ENCODE measurements around the gene TBC1D17. TPM values are rescaled to one million over a fixed set of nuclear protein-coding genes. Genes with fewer than 3 reads are reported as not detected.

Gene TBC1D17
- polyA plus RNA-seq, 1 donor (not counting 4 experiments of a cell fraction or from before 2014, with no cell fraction given), result 9.4 TPM

GRCh38 chr19:49839713-49840112, 37.8 kb upstream of the TBC1D17 start:
- dilution Hi-C loops (cut with MboI; ENCODE audit: extremely low pct_ligation_motif_present, low sequenced_read_pairs), result no loop called here
- DNase-seq (ENCODE audit: low read depth, low spot score), result no peak
- Histone ChIP-seq H3K27me3 (ENCODE audit: control insufficient read depth, extremely low read depth, insufficient read depth, low read length) (no peaks in the 10 kb centered on the region), H3K4me1 (ENCODE audit: control insufficient read depth, extremely low read depth, insufficient read depth, low read length) (no peaks in the 10 kb centered on the region), H3K4me2 (ENCODE audit: control insufficient read depth, extremely low read depth, insufficient read depth, low read depth, low read length) (no peak overlapping the region), H3K79me2 (ENCODE audit: control insufficient read depth, insufficient read depth, low read length) (no peaks in the 10 kb centered on the region), H3K36me3 (ENCODE audit: control insufficient read depth in 2 of 2, extremely low read depth in 1 of 2, insufficient read depth in 2 of 2, low read length in 2 of 2) (peaks cover 11 to 25% of the 10 kb centered on the region in 2 experiments), H2AFZ (ENCODE audit: control insufficient read depth, low read length) (no peak overlapping the region), H3K27ac (ENCODE audit: control insufficient read depth, insufficient read depth, low read length) (no peak overlapping the region), H3K9me3 (ENCODE audit: control insufficient read depth, low read depth, low read length) (no peaks in the 10 kb centered on the region), H3K9ac (ENCODE audit: control insufficient read depth, extremely low read depth, insufficient read depth, low read length) (no peak overlapping the region), H4K20me1 (ENCODE audit: control insufficient read depth, extremely low read depth, insufficient read depth, low read length) (no peaks in the 10 kb centered on the region), H3K4me3 (ENCODE audit: control insufficient read depth in 2 of 3, extremely low read depth in 1 of 3, insufficient read depth in 2 of 3, low read depth in 1 of 3, low read length in 3 of 3) (no peak overlapping the region), H3K9me1 (ENCODE audit: control insufficient read depth, extremely low read depth, insufficient read depth, low read length) (no peaks in the 10 kb centered on the region)
- TF ChIP-seq EZH2 (IDR thresholded peaks at IDR 0.05; ENCODE audit: low read length) (no peak), CTCF (optimal IDR thresholded peaks at IDR 0.05 in 1 of 3, IDR thresholded peaks at IDR 0.05 in 1 of 3, conservative IDR thresholded peaks at IDR 0.05 in 1 of 3; ENCODE audit: extremely low read depth in 1 of 3, insufficient read depth in 2 of 3, low read length in 3 of 3) (no peak)
- no peak for FAIRE-seq

DNA sequence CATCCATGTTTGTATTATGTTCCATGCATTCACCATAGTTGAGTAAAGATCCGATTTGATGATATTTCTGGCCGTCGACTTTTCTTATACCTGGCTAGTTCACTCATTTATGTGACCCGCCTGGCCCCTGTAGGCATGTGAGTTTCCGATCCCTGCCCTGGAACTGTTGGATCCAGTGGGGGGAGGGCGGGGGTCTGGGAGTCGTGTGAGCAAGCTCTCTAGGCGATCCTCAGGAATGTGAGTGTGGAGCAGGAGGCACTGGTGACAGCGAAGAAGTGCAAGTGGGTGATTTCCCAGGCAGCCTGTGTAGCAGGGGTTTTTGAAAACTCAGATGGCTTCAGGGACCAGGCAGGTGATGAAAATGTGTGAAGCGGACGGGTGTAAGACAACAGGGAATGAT, 37.2 kb upstream of the TBC1D17 start:
- no peaks in the 10 kb centered on the region for H4K20me1 ChIP-seq (ENCODE audit: control insufficient read depth, extremely low read depth, insufficient read depth, low read length)
- FAIRE-seq (no peak), DNase-seq (ENCODE audit: low read depth, low spot score) (no peak)
- no peak overlapping the region for H3K9ac ChIP-seq (ENCODE audit: control insufficient read depth, extremely low read depth, insufficient read depth, low read length)
- H2AFZ ChIP-seq (ENCODE audit: control insufficient read depth, low read length), result no peak overlapping the region
- H3K4me3 ChIP-seq (ENCODE audit: control insufficient read depth in 2 of 3, extremely low read depth in 1 of 3, insufficient read depth in 2 of 3, low read depth in 1 of 3, low read length in 3 of 3), result no peak overlapping the region
- no peaks in the 10 kb centered on the region for H3K79me2 ChIP-seq (ENCODE audit: control insufficient read depth, insufficient read depth, low read length)
- H3K4me2 ChIP-seq (ENCODE audit: control insufficient read depth, extremely low read depth, insufficient read depth, low read depth, low read length), result no peak overlapping the region
- TF ChIP-seq EZH2 (IDR thresholded peaks at IDR 0.05; ENCODE audit: low read length), result no peak
- H3K27me3 ChIP-seq (ENCODE audit: control insufficient read depth, extremely low read depth, insufficient read depth, low read length), result no peaks in the 10 kb centered on the region
- H3K27ac ChIP-seq (ENCODE audit: control insufficient read depth, insufficient read depth, low read length), result no peak overlapping the region
- H3K9me3 ChIP-seq (ENCODE audit: control insufficient read depth, low read depth, low read length), result no peaks in the 10 kb centered on the region
- H3K9me1 ChIP-seq (ENCODE audit: control insufficient read depth, extremely low read depth, insufficient read depth, low read length), result no peaks in the 10 kb centered on the region
- no peaks in the 10 kb centered on the region for H3K4me1 ChIP-seq (ENCODE audit: control insufficient read depth, extremely low read depth, insufficient read depth, low read length)
- H3K36me3 ChIP-seq (ENCODE audit: control insufficient read depth in 2 of 2, extremely low read depth in 1 of 2, insufficient read depth in 2 of 2, low read length in 2 of 2), result peaks cover 11 to 20% of the 10 kb centered on the region in 2 experiments
- dilution Hi-C loops (cut with MboI; ENCODE audit: extremely low pct_ligation_motif_present, low sequenced_read_pairs), result no loop called here

- Histone ChIP-seq H2AFZ (ENCODE audit: control insufficient read depth, low read length) (no peak overlapping the region), H3K9me3 (ENCODE audit: control insufficient read depth, low read depth, low read length) (no peaks in the 10 kb centered on the region), H3K4me3 (ENCODE audit: control insufficient read depth in 2 of 3, extremely low read depth in 1 of 3, insufficient read depth in 2 of 3, low read depth in 1 of 3, low read length in 3 of 3) (no peak overlapping the region), H4K20me1 (ENCODE audit: control insufficient read depth, extremely low read depth, insufficient read depth, low read length) (no peaks in the 10 kb centered on the region), H3K79me2 (ENCODE audit: control insufficient read depth, insufficient read depth, low read length) (no peaks in the 10 kb centered on the region), H3K36me3 (ENCODE audit: control insufficient read depth in 2 of 2, extremely low read depth in 1 of 2, insufficient read depth in 2 of 2, low read length in 2 of 2) (peaks cover 11 to 17% of the 10 kb centered on the region in 2 experiments), H3K27me3 (ENCODE audit: control insufficient read depth, extremely low read depth, insufficient read depth, low read length) (no peaks in the 10 kb centered on the region), H3K9me1 (ENCODE audit: control insufficient read depth, extremely low read depth, insufficient read depth, low read length) (no peaks in the 10 kb centered on the region), H3K27ac (ENCODE audit: control insufficient read depth, insufficient read depth, low read length) (no peak overlapping the region), H3K4me1 (ENCODE audit: control insufficient read depth, extremely low read depth, insufficient read depth, low read length) (no peaks in the 10 kb centered on the region), H3K4me2 (ENCODE audit: control insufficient read depth, extremely low read depth, insufficient read depth, low read depth, low read length) (no peak overlapping the region), H3K9ac (ENCODE audit: control insufficient read depth, extremely low read depth, insufficient read depth, low read length) (no peak overlapping the region)
- no peak for TF ChIP-seq EZH2 (IDR thresholded peaks at IDR 0.05; ENCODE audit: low read length)
- no peak for TF ChIP-seq CTCF (optimal IDR thresholded peaks at IDR 0.05 in 1 of 3, IDR thresholded peaks at IDR 0.05 in 1 of 3, conservative IDR thresholded peaks at IDR 0.05 in 1 of 3; ENCODE audit: extremely low read depth in 1 of 3, insufficient read depth in 2 of 3, low read length in 3 of 3)
- FAIRE-seq (no peak), DNase-seq (ENCODE audit: low read depth, low spot score) (no peak)
- dilution Hi-C loops (cut with MboI; ENCODE audit: extremely low pct_ligation_motif_present, low sequenced_read_pairs), result no loop called here
Measured at GRCh38 chr19:49840736-49841249, 36.7 kb upstream of the TBC1D17 start.
